Thoracic aorta (tissue), 2 donors: ENCODE data around the gene CD69. TPM values are rescaled to one million over a fixed set of nuclear protein-coding genes. Genes with fewer than 3 reads are reported as not detected.

Experiments used
- ATAC-seq: fragments of 150-250 bp; one replicate; pipeline ENCODE4 v1.8.0; 2017; ENCODE audit warnings: low read depth; ENCODE audit not compliant: insufficient number of reproducible peaks, low FRiP score
- DNase-seq: peaks from one replicate; pipeline ENCODE4 v3.0.0-alpha.2; 2020; ENCODE audit warnings: low spot score
- H3K27ac ChIP-seq, 2 donors: fragments of 200-600 bp; sonication (generic); 1 replicate in 1 of 2; 2 replicates in 1 of 2; pipeline ENCODE4 v1.5.1; 2016; ENCODE audit warnings: mild to moderate bottlenecking in 2 of 2, moderate library complexity in 2 of 2
- H3K27me3 ChIP-seq: fragments of 200-600 bp; sonication (generic); replicated peaks from 2 replicates; pipeline ENCODE4 v1.6.0; 2016; ENCODE audit warnings: mild to moderate bottlenecking; ENCODE audit not compliant: insufficient read depth
- H3K36me3 ChIP-seq: fragments of 200-600 bp; sonication (generic); one replicate; pipeline ENCODE4 v1.5.1; 2016
- H3K4me1 ChIP-seq, 2 donors: fragments of 200-600 bp; sonication (generic); 1 replicate in 1 of 2; 2 replicates in 1 of 2; pipeline versions ENCODE4 v1.5.1 to v1.6.0; 2016; ENCODE audit warnings: low read depth in 2 of 2, mild to moderate bottlenecking in 1 of 2; ENCODE audit not compliant: control insufficient read depth in 1 of 2
- H3K4me3 ChIP-seq: fragments of 200-600 bp; sonication (generic); 2 replicates; pipeline ENCODE4 v1.5.1; 2016; ENCODE audit warnings: mild to moderate bottlenecking
- H3K9me3 ChIP-seq: fragments of 200-600 bp; sonication (generic); 2 replicates; pipeline ENCODE4 v1.5.1; 2016
- total RNA-seq, 2 donors: library from RNA; depleted of rRNA; stranded (reverse); fragments of >200 nt; gene quantifications; one replicate each; pipeline versions ENCODE4 v1.1.0 to v1.2.3, GENCODE V29; 2016
- TF ChIP-seq, protein P1 (sequence below): fragments of 200-600 bp; sonication (generic); IDR thresholded peaks from one replicate; pipeline ENCODE4 v1.5.1; 2019; ENCODE audit warnings: antibody characterized with exemption

Gene CD69
- total RNA-seq, 2 donors from 2014 or later, result 5.8 to 40.3 TPM

- H3K4me3 ChIP-seq, result no peak overlapping the region
- H3K27me3 ChIP-seq, result no peaks in the 10 kb centered on the region
- ATAC-seq (no peak), DNase-seq (no peak)
- TF ChIP-seq, protein P1, sequence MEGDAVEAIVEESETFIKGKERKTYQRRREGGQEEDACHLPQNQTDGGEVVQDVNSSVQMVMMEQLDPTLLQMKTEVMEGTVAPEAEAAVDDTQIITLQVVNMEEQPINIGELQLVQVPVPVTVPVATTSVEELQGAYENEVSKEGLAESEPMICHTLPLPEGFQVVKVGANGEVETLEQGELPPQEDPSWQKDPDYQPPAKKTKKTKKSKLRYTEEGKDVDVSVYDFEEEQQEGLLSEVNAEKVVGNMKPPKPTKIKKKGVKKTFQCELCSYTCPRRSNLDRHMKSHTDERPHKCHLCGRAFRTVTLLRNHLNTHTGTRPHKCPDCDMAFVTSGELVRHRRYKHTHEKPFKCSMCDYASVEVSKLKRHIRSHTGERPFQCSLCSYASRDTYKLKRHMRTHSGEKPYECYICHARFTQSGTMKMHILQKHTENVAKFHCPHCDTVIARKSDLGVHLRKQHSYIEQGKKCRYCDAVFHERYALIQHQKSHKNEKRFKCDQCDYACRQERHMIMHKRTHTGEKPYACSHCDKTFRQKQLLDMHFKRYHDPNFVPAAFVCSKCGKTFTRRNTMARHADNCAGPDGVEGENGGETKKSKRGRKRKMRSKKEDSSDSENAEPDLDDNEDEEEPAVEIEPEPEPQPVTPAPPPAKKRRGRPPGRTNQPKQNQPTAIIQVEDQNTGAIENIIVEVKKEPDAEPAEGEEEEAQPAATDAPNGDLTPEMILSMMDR, result no peak
- no peak overlapping the region for H3K27ac ChIP-seq
- no peaks in the 10 kb centered on the region for H3K9me3 ChIP-seq
- no peaks in the 10 kb centered on the region for H3K36me3 ChIP-seq
- H3K4me1 ChIP-seq, result no peaks in the 10 kb centered on the region
Observed at GRCh38 chr12:9805883-9806282, 45.2 kb upstream of the CD69 start.

DNA sequence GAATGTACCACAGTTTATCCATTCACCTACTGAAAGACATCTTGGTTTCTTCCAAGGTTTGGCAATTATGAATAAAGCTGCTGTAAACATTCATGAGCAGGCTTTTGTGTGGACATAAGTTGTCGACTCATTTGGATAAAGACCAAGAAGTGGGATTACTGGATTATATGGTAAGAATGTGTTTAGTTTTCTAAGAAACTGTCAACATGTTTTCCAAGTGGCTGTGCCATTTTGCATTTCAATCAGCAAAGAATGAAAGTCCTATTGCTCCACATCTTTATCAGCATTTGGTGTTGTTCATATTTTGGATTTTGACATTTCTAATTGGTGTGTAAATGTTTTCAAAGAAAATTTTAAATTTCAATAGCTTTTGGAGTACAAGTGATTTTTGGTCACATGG lies 39.3 kb upstream of the CD69 start:
- H3K4me1 ChIP-seq, result no peaks in the 10 kb centered on the region
- no peak overlapping the region for H3K4me3 ChIP-seq
- DNase-seq (no peak), ATAC-seq (no peak)
- no peaks in the 10 kb centered on the region for H3K27me3 ChIP-seq
- no peaks in the 10 kb centered on the region for H3K36me3 ChIP-seq
- TF ChIP-seq, protein P1, result no peak
- H3K27ac ChIP-seq, result no peak overlapping the region
- H3K9me3 ChIP-seq, result no peaks in the 10 kb centered on the region

DNA sequence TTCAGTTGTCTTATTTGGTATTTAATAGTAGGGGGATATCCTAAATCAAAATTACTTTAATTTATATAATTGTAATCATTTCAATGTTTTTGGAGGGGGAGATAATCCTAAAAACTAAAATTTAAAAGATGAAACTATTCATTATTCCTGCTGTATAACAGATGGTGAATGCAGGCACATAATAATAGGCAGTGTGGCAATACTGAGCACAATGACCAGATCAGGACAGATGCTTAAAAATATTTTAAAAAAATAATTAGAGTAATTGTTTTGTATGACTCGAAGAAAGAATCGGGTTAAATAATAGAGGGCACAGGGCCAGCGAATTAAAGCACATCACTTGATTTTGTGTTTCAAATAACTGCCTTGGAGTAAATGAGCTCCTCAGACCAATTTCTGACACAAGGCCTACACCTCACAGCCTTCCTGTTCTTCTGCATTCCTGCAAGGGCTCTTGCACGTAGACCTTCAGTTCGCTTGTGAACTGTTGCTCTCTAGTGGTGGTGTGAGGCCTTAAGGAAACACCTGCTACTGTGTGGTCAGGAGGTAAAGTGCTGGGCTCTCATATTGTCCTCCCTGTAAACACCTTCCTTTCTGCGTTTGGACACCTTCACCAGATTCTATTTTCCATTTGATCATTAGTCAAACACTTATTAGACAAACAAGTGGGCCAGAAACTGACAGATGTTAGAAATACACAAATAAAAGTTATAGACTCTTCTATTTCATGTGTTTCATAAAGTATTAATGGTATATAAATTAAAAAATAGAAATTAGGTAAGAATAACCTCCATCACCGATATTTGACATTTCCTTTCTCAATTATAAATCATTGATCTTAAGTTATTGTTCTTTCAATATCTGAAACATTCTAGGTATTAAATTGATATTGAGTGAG lies 37.3 kb upstream of the CD69 start:
- Histone ChIP-seq H3K9me3 (no peaks in the 10 kb centered on the region), H3K27me3 (no peaks in the 10 kb centered on the region), H3K27ac (no peak overlapping the region), H3K4me1 (no peaks in the 10 kb centered on the region), H3K4me3 (no peak overlapping the region), H3K36me3 (no peaks in the 10 kb centered on the region)
- DNase-seq (no peak), ATAC-seq (no peak)
- TF ChIP-seq, protein P1, result no peak

GRCh38 chr12:9796971-9797370 lies 36.3 kb upstream of the CD69 start:
- no peaks in the 10 kb centered on the region for H3K36me3 ChIP-seq
- H3K4me3 ChIP-seq, result no peak overlapping the region
- DNase-seq (no peak), ATAC-seq (no peak)
- no peaks in the 10 kb centered on the region for H3K4me1 ChIP-seq
- TF ChIP-seq, protein P1, result no peak
- H3K27ac ChIP-seq, result no peak overlapping the region
- no peaks in the 10 kb centered on the region for H3K9me3 ChIP-seq
- H3K27me3 ChIP-seq, result no peaks in the 10 kb centered on the region

GRCh38 chr12:9796346-9796745 lies 35.6 kb upstream of the CD69 start:
- TF ChIP-seq, protein P1, result no peak
- H3K36me3 ChIP-seq, result no peaks in the 10 kb centered on the region
- no peaks in the 10 kb centered on the region for H3K9me3 ChIP-seq
- no peak overlapping the region for H3K27ac ChIP-seq
- no peak for ATAC-seq
- no peak overlapping the region for H3K4me3 ChIP-seq
- H3K4me1 ChIP-seq, result no peaks in the 10 kb centered on the region
- DNase-seq, result no peak
- no peaks in the 10 kb centered on the region for H3K27me3 ChIP-seq
